Trophoblast cell (in vitro differentiated cells and primary cell): ENCODE measurements around the gene SAMD11.
A peak's percentile ranks its signal among the peaks of the same experiment; 100 is the strongest.

ENCODE experiments used
- DNase-seq, 2 donors: peaks; one replicate each; pipeline ENCODE4 v3.0.0-alpha.2; 2016
- H2AFZ ChIP-seq: 2 replicates; pipeline ENCODE4 v1.6.1; 2013; ENCODE audit warnings: low read length, moderate library complexity, mild to moderate bottlenecking; ENCODE audit not compliant: insufficient read depth, poor library complexity
- H2AK5ac ChIP-seq: 2 replicates; pipeline ENCODE4 v1.6.1; 2013; ENCODE audit warnings: mild to moderate bottlenecking, low read length
- H2BK120ac ChIP-seq: 2 replicates; pipeline ENCODE4 v1.6.1; 2013; ENCODE audit warnings: low read length, mild to moderate bottlenecking, moderate library complexity; ENCODE audit not compliant: insufficient read depth, poor library complexity
- H2BK12ac ChIP-seq: 2 replicates; pipeline ENCODE4 v1.6.1; 2013; ENCODE audit warnings: mild to moderate bottlenecking, low read length, moderate library complexity
- H2BK5ac ChIP-seq: 2 replicates; pipeline ENCODE4 v1.6.1; 2013; ENCODE audit warnings: low read length, low read depth, moderate library complexity, mild to moderate bottlenecking; ENCODE audit not compliant: poor library complexity
- H3K14ac ChIP-seq: 2 replicates; pipeline ENCODE4 v1.6.1; 2013; ENCODE audit warnings: mild to moderate bottlenecking, low read length
- H3K18ac ChIP-seq: 2 replicates; pipeline ENCODE4 v1.6.1; 2013; ENCODE audit warnings: mild to moderate bottlenecking, low read length
- H3K23ac ChIP-seq: 2 replicates; pipeline ENCODE4 v1.6.1; 2013; ENCODE audit warnings: low read length
- H3K27ac ChIP-seq: 2 replicates; pipeline ENCODE4 v1.5.1; 2013; ENCODE audit warnings: low read depth, mild to moderate bottlenecking, inconsistent platforms, low read length, moderate library complexity
- H3K27me3 ChIP-seq: 2 replicates; pipeline ENCODE4 v1.6.1; 2013; ENCODE audit warnings: inconsistent platforms, mild to moderate bottlenecking, low read length, moderate library complexity; ENCODE audit not compliant: insufficient read depth
- H3K36me3 ChIP-seq, 2 experiments: 1 replicate in 1 of 2; 2 replicates in 1 of 2; pipeline ENCODE4 v1.6.1; 2013; ENCODE audit warnings: low read length in 2 of 2, mild to moderate bottlenecking in 2 of 2, moderate library complexity in 1 of 2; ENCODE audit not compliant: insufficient read depth in 2 of 2, control insufficient read depth in 1 of 2
- H3K4ac ChIP-seq: 2 replicates; pipeline ENCODE4 v1.6.1; 2013; ENCODE audit warnings: low read depth, mild to moderate bottlenecking, low read length, moderate library complexity
- H3K4me1 ChIP-seq, 2 experiments: 1 replicate in 1 of 2; 2 replicates in 1 of 2; pipeline ENCODE4 v1.6.1; 2013; ENCODE audit warnings: low read length in 2 of 2, mild to moderate bottlenecking in 2 of 2, moderate library complexity in 1 of 2; ENCODE audit not compliant: insufficient read depth in 2 of 2, control insufficient read depth in 1 of 2
- H3K4me2 ChIP-seq: 2 replicates; pipeline ENCODE4 v1.6.1; 2013; ENCODE audit warnings: inconsistent platforms, mild to moderate bottlenecking, low read length, moderate library complexity
- H3K4me3 ChIP-seq: 2 replicates; pipeline ENCODE4 v1.5.1; 2013; ENCODE audit warnings: mild to moderate bottlenecking, low read depth, low read length, inconsistent platforms
- H3K79me1 ChIP-seq: one replicate; pipeline ENCODE4 v1.6.1; 2013; ENCODE audit warnings: low read length
- H3K79me2 ChIP-seq: 2 replicates; pipeline ENCODE4 v1.6.1; 2013; ENCODE audit warnings: low read length, mild to moderate bottlenecking; ENCODE audit not compliant: control insufficient read depth, insufficient read depth, poor library complexity
- H3K9ac ChIP-seq: 2 replicates; pipeline ENCODE4 v1.6.1; 2013; ENCODE audit warnings: mild to moderate bottlenecking, low read length
- H3K9me3 ChIP-seq: 2 replicates; pipeline ENCODE4 v1.6.1; 2013; ENCODE audit warnings: low read depth, mild to moderate bottlenecking, control low read depth, inconsistent platforms, low read length; ENCODE audit not compliant: insufficient read depth
- H4K12ac ChIP-seq: 2 replicates; pipeline ENCODE4 v1.6.1; 2013; ENCODE audit warnings: low read depth, mild to moderate bottlenecking, low read length, moderate library complexity
- H4K8ac ChIP-seq: 2 replicates; pipeline ENCODE4 v1.6.1; 2013; ENCODE audit warnings: low read depth, mild to moderate bottlenecking, low read length, moderate library complexity
- H4K91ac ChIP-seq: one replicate; pipeline ENCODE4 v1.6.1; 2013; ENCODE audit warnings: low read depth, mild to moderate bottlenecking, low read length, moderate library complexity
- WGBS: extraction: QIAGEN DNeasy Blood & Tissue Kit; methylation state at CpG from one replicate; pipeline ENCODE4 v1.1.7; 2013; ENCODE audit warnings: missing lambda C conversion rate; ENCODE audit not compliant: insufficient read length, insufficient coverage; ENCODE audit errors: extremely low coverage; 5-methylcytosine and 5-hydroxymethylcytosine counted together

Gene SAMD11

GRCh38 chr1:936348-937264 is 12.9 kb downstream of the SAMD11 start:
- Histone ChIP-seq H2AK5ac (no peak overlapping the region), H3K9me3 (peaks cover 5% of the 10 kb centered on the region), H2BK12ac (no peak overlapping the region), H2BK5ac (no peak overlapping the region), H4K8ac (no peak overlapping the region), H3K4me3 (no peak overlapping the region), H4K12ac (no peak overlapping the region), H3K27ac (no peak overlapping the region), H3K23ac (no peak overlapping the region), H3K36me3 (peaks cover 0 to 3% of the 10 kb centered on the region in 2 experiments), H3K18ac (no peak overlapping the region), H3K79me2 (peaks cover 4% of the 10 kb centered on the region), H3K14ac (no peak overlapping the region), H2AFZ (no peak overlapping the region), H3K4me1 (peaks cover 29 to 35% of the 10 kb centered on the region in 2 experiments), H3K27me3 (peaks cover 11% of the 10 kb centered on the region), H3K4ac (no peak overlapping the region), H3K4me2 (no peak overlapping the region), H3K9ac (no peak overlapping the region), H2BK120ac (no peak overlapping the region), H3K79me1 (peaks cover 17% of the 10 kb centered on the region), H4K91ac (no peak overlapping the region)
- DNase-seq = no peak
- WGBS = no CpG with 5 or more reads among the region's 45 CpGs

GRCh38 chr1:937521-937920 is 13.8 kb downstream of the SAMD11 start:
- Histone ChIP-seq H3K18ac (no peak overlapping the region), H3K14ac (no peak overlapping the region), H4K12ac (no peak overlapping the region), H3K4me3 (no peak overlapping the region), H4K8ac (no peak overlapping the region), H3K4me1 (peaks cover 34 to 40% of the 10 kb centered on the region in 2 experiments), H2BK120ac (no peak overlapping the region), H2BK5ac (no peak overlapping the region), H3K79me2 (peaks cover 4% of the 10 kb centered on the region), H3K23ac (no peak overlapping the region), H2AFZ (no peak overlapping the region), H3K9ac (no peak overlapping the region), H3K4ac (no peak overlapping the region), H2AK5ac (no peak overlapping the region), H3K4me2 (no peak overlapping the region), H2BK12ac (no peak overlapping the region), H3K36me3 (peaks cover 0 to 3% of the 10 kb centered on the region in 2 experiments), H3K27me3 (peaks cover 11% of the 10 kb centered on the region), H3K79me1 (peaks cover 23% of the 10 kb centered on the region), H3K9me3 (peaks cover 5% of the 10 kb centered on the region), H3K27ac (no peak overlapping the region), H4K91ac (no peak overlapping the region)
- WGBS = no CpG with 5 or more reads among the region's 16 CpGs
- no peak for DNase-seq

- peaks cover 11% of the 10 kb centered on the region for H3K27me3 ChIP-seq
- H3K4ac ChIP-seq = no peak overlapping the region
- H3K4me2 ChIP-seq = no peak overlapping the region
- no peak overlapping the region for H4K8ac ChIP-seq
- H3K9me3 ChIP-seq = peaks cover 5% of the 10 kb centered on the region
- no CpG with 5 or more reads among the region's 15 CpGs for WGBS
- no peak overlapping the region for H2BK5ac ChIP-seq
- no peak overlapping the region for H3K18ac ChIP-seq
- H4K91ac ChIP-seq = no peak overlapping the region
- no peak overlapping the region for H3K14ac ChIP-seq
- H3K79me1 ChIP-seq = peaks cover 26% of the 10 kb centered on the region
- peaks cover 41 to 46% of the 10 kb centered on the region in 2 experiments for H3K4me1 ChIP-seq
- DNase-seq = peak in 1 of 2 donors; percentile 30
- H2BK12ac ChIP-seq = no peak overlapping the region
- peaks cover 0 to 3% of the 10 kb centered on the region in 2 experiments for H3K36me3 ChIP-seq
- no peak overlapping the region for H3K9ac ChIP-seq
- peaks cover 4% of the 10 kb centered on the region for H3K79me2 ChIP-seq
- H3K23ac ChIP-seq = no peak overlapping the region
- H2AK5ac ChIP-seq = peak overlapping the region; percentile 7
- no peak overlapping the region for H3K27ac ChIP-seq
- H3K4me3 ChIP-seq = no peak overlapping the region
- H2AFZ ChIP-seq = no peak overlapping the region
- H2BK120ac ChIP-seq = no peak overlapping the region
- no peak overlapping the region for H4K12ac ChIP-seq
Measured at GRCh38 chr1:938088-938683, 14.5 kb downstream of the SAMD11 start.

GRCh38 chr1:938711-939489 is 15.2 kb downstream of the SAMD11 start:
- Histone ChIP-seq H2BK120ac (peak overlapping the region; percentile 14), H4K91ac (peak overlapping the region; percentile 76), H3K14ac (peak overlapping the region; percentile 47), H3K4ac (no peak overlapping the region), H2BK5ac (no peak overlapping the region), H3K23ac (no peak overlapping the region), H2BK12ac (peak overlapping the region; percentile 42), H3K4me1 (peaks cover 41 to 46% of the 10 kb centered on the region in 2 experiments), H3K27ac (no peak overlapping the region), H3K9ac (no peak overlapping the region), H3K18ac (peak overlapping the region; percentile 30), H2AK5ac (peak overlapping the region; percentile 67), H3K79me2 (peaks cover 4% of the 10 kb centered on the region), H3K27me3 (peaks cover 11% of the 10 kb centered on the region), H3K4me3 (no peak overlapping the region), H2AFZ (no peak overlapping the region), H3K4me2 (no peak overlapping the region), H3K79me1 (peaks cover 26% of the 10 kb centered on the region), H3K9me3 (peaks cover 5% of the 10 kb centered on the region), H4K8ac (peak overlapping the region; percentile 20), H3K36me3 (peaks cover 4 to 8% of the 10 kb centered on the region in 2 experiments), H4K12ac (peak overlapping the region; percentile 12)
- peak in 1 of 2 donors; percentile 15 for DNase-seq
- WGBS = no CpG with 5 or more reads among the region's 30 CpGs
